A172 (cell line): Measurements from ENCODE around the gene VAV2. TPM values are rescaled to one million over a fixed set of nuclear protein-coding genes. Genes with fewer than 3 reads are reported as not detected.

Source experiments
- DNase-seq: peaks from one replicate; pipeline ENCODE4 v3.0.0-alpha.2; 2015; ENCODE audit warnings: low spot score
- total RNA-seq: library from RNA; depleted of rRNA; stranded (reverse); fragments of >200 nt; shearing (Covaris generic); gene quantifications from 2 replicates; pipeline ENCODE4 v1.2.3, GENCODE V29; 2014

The VAV2 gene
- total RNA-seq, 1 experiment from 2014 or later: 14.4 TPM

- peak; percentile 78 for DNase-seq
These were observed 249.2 kb downstream of the VAV2 start for GRCh38 chr9:133742849-133743444.

DNA sequence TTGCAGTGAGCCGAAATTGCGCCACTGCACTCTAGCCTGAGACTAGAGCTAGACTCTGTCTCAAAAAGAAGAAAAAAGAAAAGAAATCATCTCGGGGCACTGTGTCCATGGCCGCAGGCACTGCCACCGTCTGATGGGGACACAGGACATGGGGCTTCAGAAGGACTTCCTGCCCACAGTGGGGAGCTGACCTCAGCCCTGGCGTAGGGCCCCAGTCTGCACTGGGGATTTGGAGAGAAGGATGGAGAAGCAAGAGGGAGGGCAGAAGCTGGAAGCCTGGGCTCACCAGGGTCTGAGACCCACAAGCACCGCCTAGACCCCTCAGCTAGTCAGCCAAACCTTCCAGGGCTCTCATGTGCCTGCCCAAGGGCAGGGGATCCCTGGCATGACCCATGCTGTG, 249.9 kb downstream of the VAV2 start:
- DNase-seq: no peak

DNA sequence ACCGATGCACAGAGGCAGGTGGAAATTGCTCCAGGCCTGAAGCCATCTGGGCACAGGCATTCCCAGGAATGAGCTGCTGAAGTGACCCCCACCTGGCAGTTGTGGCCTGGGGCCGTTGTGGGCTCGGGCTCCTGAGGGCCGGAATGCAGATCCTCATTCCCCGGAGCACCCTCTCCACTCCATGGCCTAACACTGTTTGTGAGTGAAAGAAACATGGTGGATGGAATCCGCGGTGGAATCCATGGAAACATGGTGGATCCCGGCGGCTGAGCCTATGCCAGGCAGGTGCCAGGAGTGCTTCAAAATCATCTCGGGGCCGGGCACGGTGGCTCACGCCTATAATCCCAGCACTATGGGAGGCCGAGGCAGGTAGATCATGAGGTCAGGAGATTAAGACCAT, 250.4 kb downstream of the VAV2 start:
- no peak for DNase-seq

DNA sequence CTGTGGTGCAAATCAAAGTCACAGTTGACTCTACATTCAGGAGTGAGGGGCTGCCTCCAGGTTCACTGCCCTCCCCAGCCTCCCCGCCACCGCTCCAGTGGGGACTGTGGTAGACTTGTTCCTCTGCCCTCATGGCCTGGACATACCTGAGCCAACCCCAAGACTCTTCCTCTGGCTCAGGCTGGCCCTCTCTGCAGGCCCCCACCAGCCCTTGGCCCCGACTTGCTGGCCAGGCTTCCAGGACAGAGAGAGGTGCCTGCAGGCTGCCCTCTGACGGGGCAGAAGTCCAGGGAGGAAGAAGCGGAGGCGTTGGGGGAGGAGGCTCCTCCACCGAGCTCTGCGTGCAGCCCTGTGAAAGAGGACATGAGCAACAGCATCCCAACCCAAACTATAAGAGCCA, 251.2 kb downstream of the VAV2 start:
- DNase-seq: no peak

GRCh38 chr9:133739408-133740280, 252.5 kb downstream of the VAV2 start:
- DNase-seq: no peak

DNA sequence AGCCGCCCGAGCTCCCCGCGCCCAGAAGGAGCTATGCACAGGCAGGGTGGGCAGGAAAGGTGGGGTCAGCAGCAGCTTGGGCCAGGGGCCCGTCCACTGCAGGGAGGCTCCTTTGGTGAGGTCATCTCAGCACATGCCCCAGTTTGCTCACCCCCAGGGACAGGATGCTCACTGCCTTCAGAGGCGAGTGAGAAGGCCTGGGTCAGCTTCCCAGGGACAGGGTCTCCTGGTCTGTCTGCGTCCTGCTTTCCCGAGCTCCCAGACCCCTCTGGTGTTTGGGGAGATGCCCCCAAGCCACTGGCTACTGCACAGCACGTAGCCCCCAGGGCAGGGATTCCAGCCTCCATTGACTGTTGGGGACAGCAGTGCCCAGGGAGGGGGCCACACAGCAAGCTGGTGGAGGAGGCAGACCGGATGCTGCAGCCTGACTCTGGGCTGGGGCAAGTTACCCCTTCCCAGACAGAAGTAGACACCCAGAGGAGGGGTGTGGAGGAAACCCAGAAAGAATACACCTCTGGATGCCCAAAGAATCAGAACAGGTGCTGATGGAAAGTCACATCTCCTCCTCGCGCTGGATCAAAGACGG, 253.4 kb downstream of the VAV2 start:
- DNase-seq: no peak

GRCh38 chr9:133737774-133738639, 254.1 kb downstream of the VAV2 start, which contains the start of gene SARDH:
TSS of gene SARDH (minus strand) at chr9:133738352. CDS start at chr9:133734173, 4,179 bp downstream.
- DNase-seq: no peak

GRCh38 chr9:133737071-133737773, 254.9 kb downstream of the VAV2 start:
- no peak for DNase-seq

GRCh38 chr9:133735931-133736330, 256.2 kb downstream of the VAV2 start:
- no peak for DNase-seq

- DNase-seq: no peak
These were observed 256.7 kb downstream of the VAV2 start for GRCh38 chr9:133735415-133735775.

DNA sequence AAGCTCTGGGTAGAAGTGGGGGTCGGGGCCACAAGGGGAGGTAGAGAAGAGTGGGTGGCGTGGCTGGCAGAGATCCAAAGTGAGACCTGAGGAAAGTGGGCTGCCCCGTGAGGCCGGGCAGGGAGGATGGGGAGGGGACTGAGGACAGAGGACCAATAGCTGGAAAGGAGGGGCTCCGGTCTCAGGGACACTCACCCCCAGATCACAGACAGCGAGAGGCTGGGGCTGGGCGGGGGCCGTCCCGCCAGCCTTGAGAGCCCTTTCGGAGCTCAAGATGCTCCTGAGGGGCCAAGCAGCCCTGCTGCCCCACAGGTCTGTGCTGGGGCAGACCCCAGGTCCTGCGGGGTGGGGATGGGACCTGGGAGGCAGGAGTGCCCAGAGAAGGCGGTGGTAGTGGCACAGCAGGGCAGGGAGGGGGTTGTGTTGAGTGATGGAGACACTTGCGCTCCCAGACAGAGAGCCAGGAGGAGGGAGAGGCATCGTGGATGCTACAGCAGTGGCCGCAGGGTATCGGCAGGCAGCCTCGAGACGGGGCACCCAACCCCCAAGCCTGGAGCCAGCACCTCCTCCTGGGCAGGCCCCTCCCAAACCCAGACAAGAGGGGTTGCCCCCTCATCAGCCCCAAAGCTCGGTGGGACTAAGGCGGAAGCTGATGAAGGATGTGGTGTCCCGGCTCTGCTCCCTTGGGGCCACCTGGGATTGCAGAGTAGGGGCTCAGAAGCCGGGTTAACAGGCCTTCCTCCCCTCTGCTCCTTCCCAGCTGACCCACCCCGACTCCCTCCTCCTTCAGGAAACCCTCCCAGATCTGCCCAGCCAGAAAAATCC, 257.3 kb downstream of the VAV2 start:
- no peak for DNase-seq

DNA sequence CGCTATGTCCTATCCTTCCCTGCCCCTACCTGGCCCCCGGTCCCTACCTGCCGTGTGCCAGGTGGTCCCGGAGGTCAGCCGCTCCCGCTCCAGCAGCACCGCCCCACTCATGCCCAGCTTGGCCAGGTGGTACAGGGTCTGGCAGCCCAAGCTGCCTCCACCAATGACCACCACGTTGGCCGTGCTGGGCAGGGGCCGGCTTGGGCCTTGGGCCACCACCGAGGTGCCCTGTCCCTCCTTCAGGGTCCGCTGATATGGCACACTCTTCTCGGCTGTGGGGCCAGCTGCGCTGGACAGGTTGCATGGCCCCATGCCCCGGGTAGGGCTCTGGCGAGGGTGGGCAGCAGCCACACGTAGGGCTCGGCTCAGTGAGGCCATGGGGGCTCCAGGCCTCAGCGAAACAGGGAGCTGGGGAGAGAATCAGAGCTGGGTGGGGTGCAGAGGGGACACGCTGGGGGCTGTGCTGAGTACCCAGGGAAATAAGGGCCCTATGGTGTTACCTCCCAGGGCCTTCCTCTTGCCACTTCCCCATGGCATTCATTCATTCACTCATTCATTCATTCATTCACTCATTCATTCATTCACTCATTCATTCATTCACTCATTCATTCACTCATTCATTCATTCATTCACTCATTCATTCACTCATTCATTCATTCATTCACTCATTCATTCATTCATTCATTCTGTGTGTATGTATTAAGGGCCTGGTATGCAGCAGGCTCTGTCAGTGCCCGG, 258.2 kb downstream of the VAV2 start:
- no peak for DNase-seq

DNA sequence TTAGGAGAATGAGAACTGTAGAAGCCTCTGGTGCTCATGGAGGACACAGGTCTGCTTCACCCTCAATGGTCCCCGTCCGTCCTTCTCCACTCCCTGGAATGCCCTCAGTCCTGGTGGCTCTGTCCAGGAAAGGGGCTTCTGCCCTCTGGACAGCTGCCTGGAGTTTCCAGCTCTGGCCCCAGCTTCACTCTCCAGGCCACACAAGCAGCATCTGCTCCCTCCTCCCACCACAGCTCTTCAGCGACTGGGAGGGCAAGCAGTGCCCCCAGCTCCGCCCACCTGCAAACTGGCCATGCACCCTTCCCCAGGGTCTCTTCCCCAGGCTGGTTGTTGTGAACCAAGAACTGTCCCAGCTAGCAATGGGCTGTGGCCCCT, 258.7 kb downstream of the VAV2 start:
- no peak for DNase-seq

GRCh38 chr9:133732639-133733408, 259.3 kb downstream of the VAV2 start:
- DNase-seq: no peak

- DNase-seq: peak; percentile 86
These were observed 260.1 kb downstream of the VAV2 start for GRCh38 chr9:133731876-133732638.

- no peak for DNase-seq
These were observed 261.0 kb downstream of the VAV2 start for GRCh38 chr9:133730994-133731715.

GRCh38 chr9:133729617-133730281, 262.4 kb downstream of the VAV2 start:
- no peak for DNase-seq
